Sigmoid colon (tissue), 7 donors: ENCODE results near the gene PRDM16. TPM values are rescaled to one million over a fixed set of nuclear protein-coding genes. Genes with fewer than 3 reads are reported as not detected.

ENCODE experiments used
- DNase-seq: peaks from one replicate; pipeline ENCODE4 v3.0.0-alpha.2; 2019
- H3K27ac ChIP-seq, 4 donors: fragments of 200-600 bp; sonication (generic); one replicate each; pipeline ENCODE4 v1.5.1; 2016 to 2019; ENCODE audit warnings: mild to moderate bottlenecking in 1 of 4
- H3K27me3 ChIP-seq, 3 donors: fragments of 200-600 bp; sonication (generic); one replicate each; pipeline ENCODE4 v1.5.1; 2019; ENCODE audit warnings: mild to moderate bottlenecking in 1 of 3
- H3K36me3 ChIP-seq, 4 donors: fragments of 200-600 bp; sonication (generic); one replicate each; pipeline ENCODE4 v1.5.1; 2016 to 2019
- H3K4me1 ChIP-seq, 4 donors: fragments of 200-600 bp; sonication (generic); one replicate each; pipeline ENCODE4 v1.5.1; 2017 to 2019
- H3K4me3 ChIP-seq, 4 donors: fragments of 200-600 bp; sonication (generic); one replicate each; pipeline ENCODE4 v1.5.1; 2017 to 2019; ENCODE audit warnings: mild to moderate bottlenecking in 2 of 4, moderate library complexity in 1 of 4
- H3K9me3 ChIP-seq, 4 donors: fragments of 200-600 bp in 3 of 4; sonication (generic) in 3 of 4; one replicate each; pipeline versions ENCODE4 v1.5.1 to v1.6.1; 2013 to 2019
- EP300 ChIP-seq, 4 donors: sonication (generic); formaldehyde crosslinking; IDR thresholded peaks; one replicate each; pipeline ENCODE4 v1.6.1; 2017; ENCODE audit warnings: antibody characterized with exemption in 4 of 4
- POLR2A ChIP-seq, 2 donors: fragments of 450-650 bp; IDR thresholded peaks; one replicate each; pipeline ENCODE4 v1.6.1; 2016; ENCODE audit warnings: antibody characterized with exemption in 2 of 2, mild to moderate bottlenecking in 2 of 2, moderate library complexity in 2 of 2
- POLR2AphosphoS5 ChIP-seq, 4 donors: sonication (generic); formaldehyde crosslinking; IDR thresholded peaks; one replicate each; pipeline ENCODE4 v1.6.1; 2017; ENCODE audit warnings: antibody characterized with exemption in 4 of 4
- WGBS, 2 donors: extraction: QIAGEN DNeasy Blood & Tissue Kit; methylation state at CpG; one replicate each; pipeline ENCODE4 v1.1.7; 2013; 5-methylcytosine and 5-hydroxymethylcytosine counted together
- intact Hi-C: fragments of 100-400 bp; cut with DNase I; formaldehyde crosslinking; loops from one replicate; pipeline ENCODE4 v1.15.1; 2023
- polyA plus RNA-seq, 3 donors: library from polyadenylated mRNA; stranded (reverse); fragments of 200-250 nt; gene quantifications; one replicate each; pipeline ENCODE4 v1.2.3, GENCODE V29; 2013
- total RNA-seq, 4 donors: library from RNA; depleted of rRNA; stranded (reverse); fragments of >200 nt; gene quantifications; one replicate each; pipeline ENCODE4 v1.1.0, GENCODE V29; 2016
- TF ChIP-seq, protein P1 (sequence below), 4 experiments: fragments of 450-650 bp in 3 of 4; fragments of 200-600 bp in 1 of 4; IDR thresholded peaks; one replicate each; pipeline ENCODE4 v1.5.1; 2016 to 2019; ENCODE audit warnings: antibody characterized with exemption in 4 of 4, mild to moderate bottlenecking in 3 of 4, moderate library complexity in 2 of 4
- donor health status: healthy with polysubstance abuse.
- donor health status: Bipolar disorder and iron deficiency.
- donor health status: healthy.

The PRDM16 gene
- total and polyA plus RNA-seq, 7 donors: under 0.01 to 1.7 (median 0.49) TPM

DNA sequence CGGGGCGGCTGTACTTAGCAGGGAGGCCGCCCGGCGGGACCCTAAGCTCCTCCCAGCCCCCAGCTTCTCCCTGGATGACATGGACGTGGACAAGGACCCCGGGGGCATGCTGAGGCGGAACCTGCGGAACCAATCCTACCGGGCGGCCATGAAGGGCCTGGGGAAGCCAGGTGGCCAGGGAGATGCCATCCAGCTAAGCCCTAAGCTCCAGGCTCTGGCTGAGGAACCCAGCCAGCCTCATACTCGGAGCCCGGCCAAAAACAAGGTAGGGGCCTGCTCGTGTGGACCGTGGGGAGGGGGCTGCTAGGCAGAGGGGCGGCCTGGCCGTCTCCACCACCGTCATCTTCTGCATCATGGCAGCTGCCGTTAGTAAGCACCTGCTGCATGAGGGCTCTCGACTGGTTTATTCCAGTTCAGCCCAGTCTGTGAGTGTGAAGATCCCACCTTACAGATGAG lies 394.4 kb downstream of the PRDM16 start:
- no peaks in the 10 kb centered on the region for H3K9me3 ChIP-seq
- no peak for DNase-seq
- TF ChIP-seq POLR2A (IDR thresholded peaks at IDR 0.05) (no peak), EP300 (IDR thresholded peaks at IDR 0.05) (no peak), POLR2AphosphoS5 (IDR thresholded peaks at IDR 0.05) (no peak)
- TF ChIP-seq, protein P1, sequence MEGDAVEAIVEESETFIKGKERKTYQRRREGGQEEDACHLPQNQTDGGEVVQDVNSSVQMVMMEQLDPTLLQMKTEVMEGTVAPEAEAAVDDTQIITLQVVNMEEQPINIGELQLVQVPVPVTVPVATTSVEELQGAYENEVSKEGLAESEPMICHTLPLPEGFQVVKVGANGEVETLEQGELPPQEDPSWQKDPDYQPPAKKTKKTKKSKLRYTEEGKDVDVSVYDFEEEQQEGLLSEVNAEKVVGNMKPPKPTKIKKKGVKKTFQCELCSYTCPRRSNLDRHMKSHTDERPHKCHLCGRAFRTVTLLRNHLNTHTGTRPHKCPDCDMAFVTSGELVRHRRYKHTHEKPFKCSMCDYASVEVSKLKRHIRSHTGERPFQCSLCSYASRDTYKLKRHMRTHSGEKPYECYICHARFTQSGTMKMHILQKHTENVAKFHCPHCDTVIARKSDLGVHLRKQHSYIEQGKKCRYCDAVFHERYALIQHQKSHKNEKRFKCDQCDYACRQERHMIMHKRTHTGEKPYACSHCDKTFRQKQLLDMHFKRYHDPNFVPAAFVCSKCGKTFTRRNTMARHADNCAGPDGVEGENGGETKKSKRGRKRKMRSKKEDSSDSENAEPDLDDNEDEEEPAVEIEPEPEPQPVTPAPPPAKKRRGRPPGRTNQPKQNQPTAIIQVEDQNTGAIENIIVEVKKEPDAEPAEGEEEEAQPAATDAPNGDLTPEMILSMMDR (IDR thresholded peaks at IDR 0.05): no peak
- no peaks in the 10 kb centered on the region for H3K4me1 ChIP-seq
- H3K36me3 ChIP-seq: no peaks in the 10 kb centered on the region
- no peak overlapping the region for H3K4me3 ChIP-seq
- no peak overlapping the region for H3K27ac ChIP-seq
- WGBS, 2 donors: 90 to 93% methylated on average over 20 of the region's 20 CpGs
- H3K27me3 ChIP-seq: peaks cover 0 to 16% (median 0%) of the 10 kb centered on the region in 3 donors
- intact Hi-C loops: no loop called here

DNA sequence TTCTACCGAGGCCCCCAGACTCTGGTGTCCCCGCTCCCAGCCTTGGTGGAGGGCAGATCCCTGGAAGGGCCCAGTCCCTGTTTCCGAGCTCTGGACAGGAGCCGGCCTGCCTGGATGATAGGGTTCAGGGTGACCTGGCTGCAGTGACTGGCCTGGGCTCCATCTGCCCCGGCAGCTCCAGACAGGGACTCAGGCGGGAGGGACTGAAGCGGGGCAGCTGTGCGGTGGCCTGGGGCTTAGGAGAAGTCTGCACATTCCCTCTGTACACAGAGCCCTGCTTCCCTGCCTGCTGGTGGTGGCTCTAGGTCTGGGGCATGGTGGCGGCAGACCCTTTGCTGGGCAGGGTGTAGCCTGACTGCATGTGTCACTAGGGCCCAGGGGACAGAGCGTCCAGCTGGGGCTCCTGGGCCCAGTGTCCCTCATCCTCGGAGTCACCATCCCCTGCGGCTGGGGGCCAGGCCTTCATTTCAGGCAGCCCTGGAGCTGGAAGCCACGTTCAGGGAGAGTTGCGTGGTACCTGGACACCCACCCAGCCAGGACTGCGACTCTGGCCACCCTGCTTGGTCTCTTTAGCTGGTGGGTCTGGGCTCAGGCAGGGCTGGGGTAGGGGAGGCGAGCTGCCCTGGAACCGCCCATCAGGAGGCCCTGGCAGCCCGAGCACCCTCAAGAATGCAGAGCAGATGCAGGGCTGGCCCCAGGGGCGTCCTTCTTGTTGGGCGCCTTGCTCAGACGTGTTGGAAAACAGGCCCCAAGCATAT lies 395.1 kb downstream of the PRDM16 start:
- DNase-seq: peak; percentile 56

DNA sequence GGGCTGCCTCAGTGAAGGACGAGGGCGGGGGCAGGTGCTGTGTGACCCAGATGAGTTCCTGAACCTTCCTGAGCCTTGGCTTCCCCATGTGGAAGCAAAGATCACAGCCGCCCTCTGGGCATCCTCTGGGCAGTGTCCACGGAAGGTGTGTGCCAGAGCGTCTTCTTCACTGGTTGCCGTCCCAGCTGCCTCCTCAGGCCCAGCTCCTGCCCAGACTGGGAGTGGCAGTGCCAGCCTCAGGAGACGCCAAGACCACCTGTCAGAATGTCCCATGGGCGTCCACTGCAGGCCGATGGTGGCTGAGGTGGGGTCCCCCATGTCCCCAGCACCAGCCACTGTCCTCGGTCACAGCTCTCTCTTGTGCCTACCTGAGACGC lies 395.6 kb downstream of the PRDM16 start:
- DNase-seq: peak; percentile 46
- H3K27ac ChIP-seq: no peak overlapping the region
- WGBS, 2 donors: 90 to 92% methylated on average over 11 of the region's 11 CpGs

More for the DNA sequence above, 395.1 kb downstream of the PRDM16 start:
- H3K27me3 ChIP-seq: peaks cover 0 to 20% (median 0%) of the 10 kb centered on the region in 3 donors
- no peaks in the 10 kb centered on the region for H3K36me3 ChIP-seq
- H3K9me3 ChIP-seq: no peaks in the 10 kb centered on the region
- H3K27ac ChIP-seq: no peak overlapping the region
- WGBS, 2 donors: 90 to 91% methylated on average over 21 of the region's 21 CpGs
- intact Hi-C loops: no loop called here
- no peak for TF ChIP-seq POLR2AphosphoS5 (IDR thresholded peaks at IDR 0.05)
- TF ChIP-seq EP300 (IDR thresholded peaks at IDR 0.05): no peak
- TF ChIP-seq POLR2A (IDR thresholded peaks at IDR 0.05): no peak
- no peaks in the 10 kb centered on the region for H3K4me1 ChIP-seq
- H3K4me3 ChIP-seq: no peak overlapping the region

DNA sequence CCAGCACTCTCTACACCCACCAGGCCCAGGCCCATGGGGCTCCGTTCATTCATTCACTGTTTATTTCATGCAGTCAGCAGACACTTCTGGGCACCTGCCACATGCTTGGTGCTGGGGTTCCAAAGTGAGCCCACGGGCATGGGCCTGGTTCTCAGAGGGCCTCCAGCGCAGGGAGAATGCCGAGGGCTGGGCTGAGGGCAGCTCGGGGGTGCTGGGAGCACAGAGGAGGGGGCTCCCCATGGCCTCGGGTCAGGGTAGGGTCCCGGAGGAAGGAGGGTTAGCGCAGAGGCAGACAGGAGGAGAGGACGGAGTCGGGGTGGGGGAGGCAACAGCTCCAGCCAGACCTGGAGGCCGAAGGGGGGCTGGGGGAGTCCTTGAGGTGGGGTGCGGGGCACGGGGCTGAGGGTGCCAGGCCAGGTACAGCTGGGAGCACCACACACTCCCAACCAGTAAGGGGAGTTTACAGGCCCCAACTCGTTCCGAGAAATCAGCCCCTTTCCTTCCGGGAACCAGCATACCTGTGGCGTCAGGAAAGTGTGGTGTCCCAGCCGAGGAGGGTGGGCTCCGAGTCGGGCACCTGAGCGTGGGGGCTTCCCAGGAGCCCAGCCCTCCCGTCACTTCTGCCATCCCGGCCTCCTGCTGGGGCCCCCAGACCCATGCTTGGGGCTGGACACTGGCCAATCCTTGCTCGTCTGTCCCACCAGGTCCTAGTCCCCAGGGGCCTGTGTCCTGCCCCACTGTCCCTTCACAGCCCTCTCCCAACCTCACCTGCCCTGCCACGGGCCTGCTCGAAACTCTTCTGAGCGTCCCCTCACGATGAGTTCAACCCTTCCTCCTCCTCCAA lies 396.3 kb downstream of the PRDM16 start:
- intact Hi-C loops: no loop called here
- H3K27ac ChIP-seq: no peak overlapping the region
- H3K36me3 ChIP-seq: no peaks in the 10 kb centered on the region
- no peaks in the 10 kb centered on the region for H3K4me1 ChIP-seq
- no peaks in the 10 kb centered on the region for H3K9me3 ChIP-seq
- peak; percentile 55 for DNase-seq
- peaks cover 0 to 24% (median 0%) of the 10 kb centered on the region in 3 donors for H3K27me3 ChIP-seq
- TF ChIP-seq EP300 (IDR thresholded peaks at IDR 0.05): no peak
- no peak for TF ChIP-seq POLR2A (IDR thresholded peaks at IDR 0.05)
- TF ChIP-seq POLR2AphosphoS5 (IDR thresholded peaks at IDR 0.05): no peak
- TF ChIP-seq, protein P1 (IDR thresholded peaks at IDR 0.05): no peak
- no peak overlapping the region for H3K4me3 ChIP-seq
- 82 to 86% methylated on average over 28 of the region's 28 CpGs for WGBS, 2 donors

More for the DNA sequence above, 395.6 kb downstream of the PRDM16 start:
- no peaks in the 10 kb centered on the region for H3K9me3 ChIP-seq
- H3K4me3 ChIP-seq: no peak overlapping the region
- H3K4me1 ChIP-seq: no peaks in the 10 kb centered on the region
- H3K36me3 ChIP-seq: no peaks in the 10 kb centered on the region
- TF ChIP-seq, protein P1 (IDR thresholded peaks at IDR 0.05): no peak
- TF ChIP-seq EP300 (IDR thresholded peaks at IDR 0.05): no peak
- intact Hi-C loops: no loop called here
- peaks cover 0 to 23% (median 0%) of the 10 kb centered on the region in 3 donors for H3K27me3 ChIP-seq

DNA sequence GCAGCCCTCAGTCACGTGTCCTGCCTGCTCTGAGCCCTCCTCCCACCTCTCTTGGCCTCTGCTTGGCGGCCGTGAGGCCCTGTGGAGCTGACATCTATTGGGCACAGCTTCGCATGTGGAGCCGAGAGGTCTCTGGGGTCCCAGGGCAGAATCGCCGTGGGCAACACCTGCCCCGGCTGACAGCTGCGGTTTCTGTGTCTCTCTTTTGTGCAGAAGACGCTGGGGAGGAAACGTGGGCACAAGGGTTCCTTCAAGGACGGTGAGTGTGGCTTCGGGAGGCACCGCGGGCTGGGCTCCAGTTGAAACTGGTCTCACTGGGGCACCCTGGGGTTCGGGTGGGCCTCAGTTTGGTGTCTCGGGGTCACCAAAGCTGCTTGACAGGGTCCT lies 396.9 kb downstream of the PRDM16 start:
- Histone ChIP-seq H3K4me3 (no peak overlapping the region), H3K27ac (no peak overlapping the region), H3K36me3 (no peaks in the 10 kb centered on the region), H3K9me3 (no peaks in the 10 kb centered on the region), H3K4me1 (no peaks in the 10 kb centered on the region), H3K27me3 (peaks cover 0 to 24% (median 0%) of the 10 kb centered on the region in 3 donors)
- intact Hi-C loops: no loop called here
- DNase-seq: peak; percentile 57
- TF ChIP-seq, protein P1 (IDR thresholded peaks at IDR 0.05): no peak
- TF ChIP-seq POLR2A (IDR thresholded peaks at IDR 0.05) (no peak), EP300 (IDR thresholded peaks at IDR 0.05) (no peak), POLR2AphosphoS5 (IDR thresholded peaks at IDR 0.05) (no peak)
- 66 to 90% methylated on average over 17 of the region's 17 CpGs for WGBS, 2 donors
